Forelimb muscle (tissue), 1 donor: Measurements from ENCODE around the gene CYP1A2. TPM values are rescaled to one million over a fixed set of nuclear protein-coding genes. Genes with fewer than 3 reads are reported as not detected.
"Not testable (repeated sequence)": the region's sequence is repeated elsewhere in the genome, so short reads cannot be mapped to it uniquely, and the experiment has no call there.

Source experiments
- DNase-seq: peaks from one replicate; pipeline ENCODE4 v3.0.0-alpha.2; 2013; ENCODE audit warnings: low read depth
- polyA plus RNA-seq: library from polyadenylated mRNA; unstranded; fragments of 120-200 nt; gene quantifications from one replicate; pipeline ENCODE4 v1.2.1, GENCODE V29; 2013; ENCODE audit not compliant: insufficient read length

The CYP1A2 gene
- polyA plus RNA-seq, 1 donor = 0.10 TPM

- DNase-seq = no peak
Measured at GRCh38 chr15:74735305-74735704, 13.3 kb upstream of the CYP1A2 start.

DNA sequence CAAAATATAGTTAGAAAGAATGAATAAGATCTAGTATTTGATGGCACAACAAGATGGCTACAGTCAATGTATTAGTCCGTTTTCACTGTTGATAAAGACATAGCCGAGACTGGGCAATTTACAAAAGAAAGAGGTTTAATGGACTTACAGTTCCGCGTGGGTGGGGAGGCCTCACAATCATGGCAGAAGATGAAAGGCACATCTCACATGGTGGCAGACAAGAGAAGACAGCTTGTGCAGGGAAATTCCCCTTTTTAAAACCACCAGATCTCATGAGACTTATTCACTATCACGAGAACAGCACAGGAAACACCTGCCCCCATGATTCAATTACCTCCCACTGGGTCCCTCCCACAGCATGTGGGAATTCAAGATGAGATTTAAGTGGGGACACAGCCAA, 10.4 kb upstream of the CYP1A2 start:
- DNase-seq = not testable (repeated sequence)

DNA sequence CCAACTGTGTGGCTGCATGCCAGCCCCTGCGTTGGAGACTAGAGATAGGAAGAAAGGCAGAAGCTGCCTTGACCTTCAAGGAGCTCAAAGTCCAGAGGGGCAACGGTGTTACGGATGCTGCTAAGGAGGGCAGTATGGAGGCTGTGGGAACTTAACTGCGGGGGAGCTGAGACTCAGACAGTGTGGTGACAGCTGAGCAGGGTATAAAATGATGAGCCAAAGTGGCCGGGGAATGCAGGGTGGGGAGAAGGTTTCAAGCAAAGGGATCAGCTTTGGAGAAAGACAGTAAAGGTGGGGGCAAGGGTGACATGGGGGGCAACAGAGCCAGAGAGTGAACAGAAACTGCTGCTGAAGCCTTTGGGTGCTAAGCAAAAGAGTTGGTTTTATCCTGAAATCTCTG, 6.2 kb upstream of the CYP1A2 start:
- no peak for DNase-seq

DNA sequence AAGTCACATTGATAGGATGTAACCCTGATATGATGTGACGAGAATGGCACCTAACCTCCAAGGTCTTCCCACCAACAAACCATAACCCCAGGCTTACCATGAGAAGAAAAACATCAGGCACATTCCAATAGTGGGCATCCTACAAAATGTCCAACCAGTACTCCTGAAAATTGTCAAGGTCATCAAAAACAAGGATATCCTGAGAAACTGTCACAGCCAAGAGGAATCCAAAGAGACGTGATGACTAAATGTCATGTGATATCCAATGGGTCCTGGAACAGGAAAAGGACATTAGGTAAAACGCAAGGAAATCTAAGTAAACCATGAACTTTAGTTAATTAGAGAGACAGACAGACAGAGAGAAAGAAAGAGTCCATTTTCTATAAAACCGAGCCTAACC, 2.3 kb upstream of the CYP1A2 start:
- no peak for DNase-seq

GRCh38 chr15:74749832-74750231, 1.2 kb downstream of the CYP1A2 start:
- no peak for DNase-seq

DNA sequence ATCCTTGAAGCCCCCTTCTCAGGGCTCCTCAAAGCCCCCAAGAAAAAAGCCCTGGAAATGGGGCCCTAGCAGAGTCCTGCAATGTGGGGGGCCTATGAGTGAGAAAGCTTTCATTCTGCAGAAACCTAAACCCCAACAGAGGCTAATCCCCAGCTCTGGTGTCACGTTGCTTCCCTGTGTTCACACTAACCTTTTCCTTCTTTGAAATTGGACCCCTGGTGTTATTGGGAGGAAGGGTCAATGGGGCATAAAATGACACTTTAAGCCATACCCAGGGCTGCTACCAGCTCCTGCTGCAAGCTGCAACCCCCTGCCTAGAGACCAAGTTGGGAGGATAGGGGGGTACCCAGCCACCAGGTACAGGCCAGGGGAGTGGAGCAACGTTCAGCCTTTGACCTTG, 2.1 kb downstream of the CYP1A2 start:
- no peak for DNase-seq

DNA sequence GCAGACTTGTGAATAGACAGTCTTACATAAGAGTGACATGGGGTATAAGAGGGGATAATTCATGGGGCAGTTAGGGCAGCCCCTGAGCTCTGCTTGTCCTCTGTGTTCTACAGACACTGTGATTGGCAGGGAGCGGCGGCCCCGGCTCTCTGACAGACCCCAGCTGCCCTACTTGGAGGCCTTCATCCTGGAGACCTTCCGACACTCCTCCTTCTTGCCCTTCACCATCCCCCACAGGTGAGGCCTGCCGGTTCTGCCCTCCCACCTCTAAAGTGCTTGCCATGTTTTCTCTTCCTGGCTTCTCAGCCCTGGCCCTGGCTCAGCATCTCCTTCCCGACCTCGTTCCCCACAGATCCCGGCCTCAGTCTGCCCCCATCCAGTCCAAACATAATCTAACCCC, 3.4 kb downstream of the CYP1A2 start:
- DNase-seq = no peak

- no peak for DNase-seq
Measured at GRCh38 chr15:74752531-74752930, 3.9 kb downstream of the CYP1A2 start.

- DNase-seq = no peak
Measured at GRCh38 chr15:74754593-74755215, 6.1 kb downstream of the CYP1A2 start.

GRCh38 chr15:74758736-74759135, 10.1 kb downstream of the CYP1A2 start:
- no peak for DNase-seq

GRCh38 chr15:74762791-74763150, 14.1 kb downstream of the CYP1A2 start:
- DNase-seq = no peak

- DNase-seq = no peak
Measured at GRCh38 chr15:74763416-74763815, 14.8 kb downstream of the CYP1A2 start.

GRCh38 chr15:74767167-74768098, 18.8 kb downstream of the CYP1A2 start:
- no peak for DNase-seq

- DNase-seq = no peak
Measured at GRCh38 chr15:74768099-74768770, 19.6 kb downstream of the CYP1A2 start.

- no peak for DNase-seq
Measured at GRCh38 chr15:74768771-74769342, 20.2 kb downstream of the CYP1A2 start.

GRCh38 chr15:74769463-74770025, 20.9 kb downstream of the CYP1A2 start:
- DNase-seq = no peak

DNA sequence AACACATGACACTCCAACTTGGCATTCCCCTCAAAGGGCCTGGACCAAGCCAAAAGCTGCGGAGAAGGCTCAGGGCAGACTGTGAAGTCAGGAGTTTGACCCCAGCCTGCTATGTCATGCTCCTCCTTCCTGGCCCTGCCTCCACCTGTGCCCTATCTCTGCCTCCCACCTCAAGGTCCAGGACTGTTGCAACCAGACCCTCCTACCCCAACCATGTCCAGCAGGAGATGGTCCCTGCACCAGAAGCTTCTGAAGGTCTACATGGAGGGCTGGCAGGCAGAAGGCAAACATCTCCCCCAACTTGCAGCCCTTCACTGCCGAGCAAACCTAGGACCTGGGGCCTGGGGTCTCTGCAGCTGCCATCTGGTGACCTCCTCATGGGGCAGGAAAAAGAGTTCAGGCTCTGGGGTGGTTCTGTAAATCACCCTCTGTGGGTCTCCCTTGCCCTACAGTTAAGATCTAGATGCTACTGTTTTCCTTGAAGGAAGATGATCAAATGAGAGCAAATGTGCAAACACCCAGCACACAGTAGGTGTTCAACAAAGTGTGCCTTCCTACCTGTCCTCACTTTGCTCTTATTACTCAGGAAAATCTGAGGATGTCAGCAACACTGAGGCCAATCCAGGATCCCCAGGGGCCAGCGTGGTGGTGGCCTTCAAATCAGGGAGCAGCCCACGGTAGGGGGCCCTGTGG, 21.7 kb downstream of the CYP1A2 start:
- no peak for DNase-seq

- no peak for DNase-seq
Measured at GRCh38 chr15:74773329-74773728, 24.7 kb downstream of the CYP1A2 start.

GRCh38 chr15:74773731-74774252, 25.1 kb downstream of the CYP1A2 start:
- DNase-seq = no peak

GRCh38 chr15:74775132-74775562, 26.5 kb downstream of the CYP1A2 start:
- no peak for DNase-seq

- no peak for DNase-seq
Measured at GRCh38 chr15:74775894-74776293, 27.2 kb downstream of the CYP1A2 start.
